ENCODE measurements around the gene ZCCHC4.

The ZCCHC4 gene

GRCh38 chr4:25358515-25359275, 46.1 kb downstream of the ZCCHC4 start:
- TF ChIP-seq EZH2 (optimal IDR thresholded peaks at IDR 0.05; ENCODE audit: low read depth, low read length): no peak
- TF ChIP-seq CTCF (IDR thresholded peaks at IDR 0.05; ENCODE audit: low read length): no peak
- no peak for TF ChIP-seq EZH2phosphoT487 (IDR thresholded peaks at IDR 0.05; ENCODE audit: low read length)
- H3K9ac ChIP-seq (ENCODE audit: low read length): no peak overlapping the region

GRCh38 chr4:25361253-25361652, 48.7 kb downstream of the ZCCHC4 start:
- no peak for TF ChIP-seq CTCF (IDR thresholded peaks at IDR 0.05; ENCODE audit: low read length)
- TF ChIP-seq EZH2phosphoT487 (IDR thresholded peaks at IDR 0.05; ENCODE audit: low read length): no peak
- no peak for TF ChIP-seq EZH2 (optimal IDR thresholded peaks at IDR 0.05; ENCODE audit: low read depth, low read length)
- H3K9ac ChIP-seq (ENCODE audit: low read length): no peak overlapping the region
- no peaks in the 10 kb centered on the region for H3K9me2 ChIP-seq (replicated peaks; ENCODE audit: insufficient read depth, low read length)
- no peak overlapping the region for H3K4me2 ChIP-seq (ENCODE audit: low read depth, low read length)
- H4K20me1 ChIP-seq (ENCODE audit: insufficient read depth, low read length): no peaks in the 10 kb centered on the region
- no peaks in the 10 kb centered on the region for H3K79me2 ChIP-seq (ENCODE audit: low read length)
- no peaks in the 10 kb centered on the region for H3F3A ChIP-seq (ENCODE audit: insufficient read depth, low read length)
- H3K36me3 ChIP-seq (replicated peaks; ENCODE audit: insufficient read depth, low read length): no peaks in the 10 kb centered on the region
- no peak for DNase-seq
- no peaks in the 10 kb centered on the region for H3K9me3 ChIP-seq (replicated peaks; ENCODE audit: insufficient read depth, low read length)
- no peak overlapping the region for H3K27ac ChIP-seq (ENCODE audit: low read length)
- no peak overlapping the region for H2AFZ ChIP-seq (ENCODE audit: low read length)
- no peaks in the 10 kb centered on the region for H3K4me1 ChIP-seq (ENCODE audit: low read length)
- no peaks in the 10 kb centered on the region for H3K27me3 ChIP-seq (replicated peaks; ENCODE audit: insufficient read depth, low read length)
- H3K4me3 ChIP-seq (ENCODE audit: low read length): no peak overlapping the region

More at GRCh38 chr4:25358515-25359275, 46.1 kb downstream of the ZCCHC4 start:
- Histone ChIP-seq H3K9me2 (replicated peaks; ENCODE audit: insufficient read depth, low read length) (no peaks in the 10 kb centered on the region), H3K36me3 (replicated peaks; ENCODE audit: insufficient read depth, low read length) (no peaks in the 10 kb centered on the region), H3K4me1 (ENCODE audit: low read length) (no peaks in the 10 kb centered on the region), H3K79me2 (ENCODE audit: low read length) (no peaks in the 10 kb centered on the region), H3K4me3 (ENCODE audit: low read length) (no peak overlapping the region), H3K27me3 (replicated peaks; ENCODE audit: insufficient read depth, low read length) (no peaks in the 10 kb centered on the region), H3K9me3 (replicated peaks; ENCODE audit: insufficient read depth, low read length) (no peaks in the 10 kb centered on the region), H3K27ac (ENCODE audit: low read length) (no peak overlapping the region), H2AFZ (ENCODE audit: low read length) (no peak overlapping the region), H3F3A (ENCODE audit: insufficient read depth, low read length) (no peaks in the 10 kb centered on the region), H3K4me2 (ENCODE audit: low read depth, low read length) (no peak overlapping the region), H4K20me1 (ENCODE audit: insufficient read depth, low read length) (no peaks in the 10 kb centered on the region)
- no peak for DNase-seq

- Histone ChIP-seq H3K4me3 (ENCODE audit: low read length) (no peak overlapping the region), H3K4me1 (ENCODE audit: low read length) (no peaks in the 10 kb centered on the region), H3K27ac (ENCODE audit: low read length) (no peak overlapping the region), H3K9me2 (replicated peaks; ENCODE audit: insufficient read depth, low read length) (no peaks in the 10 kb centered on the region), H3K4me2 (ENCODE audit: low read depth, low read length) (no peak overlapping the region), H4K20me1 (ENCODE audit: insufficient read depth, low read length) (no peaks in the 10 kb centered on the region), H2AFZ (ENCODE audit: low read length) (no peak overlapping the region), H3K79me2 (ENCODE audit: low read length) (no peaks in the 10 kb centered on the region), H3K9me3 (replicated peaks; ENCODE audit: insufficient read depth, low read length) (no peaks in the 10 kb centered on the region), H3K27me3 (replicated peaks; ENCODE audit: insufficient read depth, low read length) (no peaks in the 10 kb centered on the region), H3F3A (ENCODE audit: insufficient read depth, low read length) (no peaks in the 10 kb centered on the region), H3K36me3 (replicated peaks; ENCODE audit: insufficient read depth, low read length) (no peaks in the 10 kb centered on the region; the same call in 1 of the 2 replicates), H3K9ac (ENCODE audit: low read length) (no peak overlapping the region)
- DNase-seq: peak; percentile 52
- TF ChIP-seq CTCF (IDR thresholded peaks at IDR 0.05; ENCODE audit: low read length) (peak; percentile 56), EZH2 (optimal IDR thresholded peaks at IDR 0.05; ENCODE audit: low read depth, low read length) (no peak), EZH2phosphoT487 (IDR thresholded peaks at IDR 0.05; ENCODE audit: low read length) (no peak)
These were observed 54.5 kb downstream of the ZCCHC4 start for GRCh38 chr4:25367004-25367621.

Measured in MM.1S (cell line).